Epidermal melanocyte (primary cell): ENCODE results near the gene AP1M2.
"Not testable (repeated sequence)": the region's sequence is repeated elsewhere in the genome, so short reads cannot be mapped to it uniquely, and the experiment has no call there.

ENCODE experiments used
- DNase-seq: peaks from one replicate; pipeline ENCODE4 v3.0.0; 2011; ENCODE audit warnings: low spot score; ENCODE audit not compliant: insufficient read length

The AP1M2 gene

GRCh38 chr19:10565567-10566407, 21.3 kb downstream of the AP1M2 start, which contains the start of gene KRI1:
TSS of gene KRI1 (minus strand) at chr19:10566010. CDS start at chr19:10565999, 11 bp downstream.
- peak; percentile 100 for DNase-seq

DNA sequence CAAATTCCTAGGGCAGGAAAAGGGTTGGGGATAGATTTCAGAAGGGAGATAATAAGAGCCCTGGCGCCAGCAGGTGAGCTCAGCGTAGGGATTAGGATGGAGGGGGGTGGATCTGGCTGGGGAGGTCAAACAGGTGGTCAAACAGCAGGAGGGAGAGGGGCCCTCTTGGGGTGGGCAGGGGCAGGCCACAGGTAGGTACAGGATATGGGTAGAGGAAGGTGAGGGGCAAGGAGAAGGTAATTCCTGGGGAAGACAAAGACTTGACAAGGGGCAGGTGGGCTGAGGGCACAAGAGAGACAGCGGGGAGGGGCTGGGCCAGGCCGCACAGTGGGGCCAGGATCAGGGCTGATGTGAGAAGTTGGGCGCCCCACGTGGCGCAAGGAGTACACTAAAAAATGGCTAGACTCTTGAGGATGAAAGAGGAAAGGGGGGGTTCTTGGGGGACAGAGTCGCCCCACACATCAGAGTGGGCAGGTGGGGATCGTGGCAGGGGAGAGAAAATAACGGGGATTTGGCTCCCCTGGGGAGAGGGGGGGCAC, 22.0 kb downstream of the AP1M2 start:
- no peak for DNase-seq

- DNase-seq: peak; percentile 10
These were observed 24.5 kb downstream of the AP1M2 start for GRCh38 chr19:10562609-10563008.

DNA sequence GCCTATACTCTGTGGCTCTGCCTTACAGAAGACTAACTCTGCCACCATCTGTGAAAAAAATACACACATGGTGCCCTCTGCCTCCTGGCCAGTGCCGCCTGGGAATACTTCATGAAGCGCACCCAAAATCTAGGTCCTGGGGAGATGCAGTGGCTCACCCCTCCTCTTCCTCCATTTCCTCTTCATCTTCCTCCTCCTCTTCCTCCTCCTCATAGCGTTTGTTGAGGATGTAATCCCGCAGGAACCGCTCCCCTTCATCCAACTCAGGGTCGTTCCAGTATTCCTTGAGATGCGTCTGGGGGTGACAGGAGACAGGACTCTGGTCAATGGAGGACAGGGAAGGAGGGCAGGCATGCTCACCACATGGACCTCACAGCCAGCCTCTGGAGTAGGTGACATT, 27.0 kb downstream of the AP1M2 start:
- DNase-seq: no peak

DNA sequence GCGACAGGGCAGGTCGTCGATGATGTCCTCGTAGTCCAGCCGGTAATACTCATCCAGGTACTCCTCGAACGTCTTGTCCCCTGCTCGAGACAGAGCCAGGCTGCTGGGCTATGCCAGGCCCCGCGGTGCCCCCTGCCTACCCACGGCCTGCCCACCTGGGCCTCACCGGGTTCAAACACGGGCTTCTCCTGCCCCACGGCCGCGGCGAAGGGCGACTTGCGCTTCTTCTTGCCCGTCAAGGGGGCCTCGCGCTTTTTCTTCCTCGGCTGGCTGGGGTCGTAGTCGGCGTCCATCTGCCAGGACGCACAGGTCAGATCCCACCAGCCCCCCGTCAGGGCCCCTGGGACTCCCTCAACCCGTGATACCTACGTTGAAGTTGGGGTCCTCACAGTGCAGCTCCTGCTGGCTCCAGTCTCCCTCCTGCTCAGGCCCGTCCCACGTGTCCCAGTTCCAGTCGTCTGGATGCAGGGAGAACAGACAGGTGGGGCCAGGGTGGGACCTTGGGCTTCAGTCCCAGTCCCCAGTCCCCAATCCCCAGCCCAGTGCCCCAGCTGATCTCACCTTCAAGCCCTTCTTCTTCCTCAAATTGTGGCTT, 29.4 kb downstream of the AP1M2 start:
- DNase-seq: peak; percentile 12

DNA sequence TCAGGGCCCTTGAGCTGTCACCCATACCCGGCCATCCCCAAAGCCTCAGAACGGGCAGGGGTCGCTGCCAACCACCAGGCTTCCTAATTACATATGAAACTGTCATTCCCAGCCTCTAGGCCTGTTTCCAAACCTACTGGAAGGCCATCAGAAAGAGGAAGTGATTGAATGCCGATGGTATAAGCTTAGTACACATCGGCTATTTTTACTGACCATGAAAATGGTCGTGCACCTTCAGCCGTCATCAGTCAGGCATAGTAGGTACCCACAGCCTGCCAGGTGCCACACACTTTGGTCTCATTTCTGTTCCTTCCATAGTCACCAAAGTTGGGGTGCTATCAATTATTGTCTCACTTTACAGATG, 31.5 kb downstream of the AP1M2 start:
- DNase-seq: no peak

- peak; percentile 17 for DNase-seq
These were observed 32.1 kb downstream of the AP1M2 start for GRCh38 chr19:10554760-10555609.

- DNase-seq: no peak
These were observed 33.1 kb downstream of the AP1M2 start for GRCh38 chr19:10553943-10554381.

GRCh38 chr19:10553087-10553667, 33.9 kb downstream of the AP1M2 start:
- DNase-seq: peak; percentile 11

GRCh38 chr19:10552510-10553053, 34.5 kb downstream of the AP1M2 start:
- peak; percentile 26 for DNase-seq

- peak; percentile 33 for DNase-seq
These were observed 35.3 kb downstream of the AP1M2 start for GRCh38 chr19:10551698-10552301.

DNA sequence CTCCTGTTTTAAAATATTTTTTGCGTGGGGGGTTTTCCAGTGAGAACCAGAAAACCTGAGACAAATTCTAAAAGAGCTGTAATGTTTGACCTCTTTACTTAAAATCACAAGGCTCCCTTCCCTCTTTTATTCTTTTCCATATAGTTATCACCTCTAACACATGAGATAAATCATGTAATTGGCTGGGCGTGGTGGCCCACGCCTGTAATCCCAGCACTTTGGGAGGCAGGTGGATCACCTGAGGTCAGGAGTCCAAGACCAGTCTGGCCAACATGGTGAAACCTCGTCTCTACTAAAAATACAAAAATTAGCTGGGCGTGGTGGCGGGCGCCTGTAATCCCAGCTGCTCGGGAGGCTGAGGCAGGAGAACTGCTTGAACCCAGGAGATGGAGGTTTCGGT, 36.1 kb downstream of the AP1M2 start:
- not testable (repeated sequence) for DNase-seq

GRCh38 chr19:10550336-10550735, 36.8 kb downstream of the AP1M2 start:
- DNase-seq: peak; percentile 7

GRCh38 chr19:10549733-10550132, 37.4 kb downstream of the AP1M2 start:
- DNase-seq: no peak

DNA sequence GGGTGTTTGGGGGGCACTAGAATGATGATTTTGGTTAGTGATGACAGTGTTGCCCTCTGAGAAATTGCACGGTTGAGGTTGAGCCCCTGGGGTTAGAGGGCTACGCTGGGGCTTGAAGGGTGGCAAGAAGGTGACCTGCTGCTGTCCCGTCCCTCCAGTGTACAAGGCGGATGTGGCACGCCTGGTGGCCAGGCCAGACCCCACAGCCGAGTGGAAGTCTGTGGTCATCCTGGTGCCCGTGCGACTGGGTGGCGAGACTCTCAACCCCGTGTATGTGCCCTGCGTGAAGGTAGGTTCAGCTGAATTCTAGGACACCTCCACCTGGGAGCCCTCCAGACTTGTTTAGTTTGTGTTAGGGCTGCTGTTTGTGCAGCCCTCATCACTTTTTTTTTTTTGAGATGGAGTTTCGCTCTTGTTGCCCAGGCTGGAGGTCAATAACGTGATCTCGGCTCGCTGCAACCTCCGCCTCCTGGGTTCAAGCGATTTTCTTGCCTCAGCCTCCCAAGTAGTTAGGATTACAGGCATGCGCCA, 38.3 kb downstream of the AP1M2 start:
- DNase-seq: peak; percentile 8

GRCh38 chr19:10546817-10547216, 40.3 kb downstream of the AP1M2 start:
- no peak for DNase-seq

GRCh38 chr19:10544753-10545251, 42.3 kb downstream of the AP1M2 start:
- peak; percentile 17 for DNase-seq

GRCh38 chr19:10544242-10544752, 42.8 kb downstream of the AP1M2 start:
- peak; percentile 21 for DNase-seq

GRCh38 chr19:10543420-10544241, 43.5 kb downstream of the AP1M2 start, which contains the start of gene ATG4D:
TSS of gene ATG4D (plus strand) at chr19:10543904. CDS start at chr19:10544091, 187 bp downstream.
- peak; percentile 97 for DNase-seq
